Panc1 (cell line): ENCODE data around the gene NOS1AP. TPM values are rescaled to one million over a fixed set of nuclear protein-coding genes. Genes with fewer than 3 reads are reported as not detected.

Experiments
- ATAC-seq: fragments of 200-7000 bp; cut with Tn5 transposase; 2 replicates; pipeline ENCODE4 v1.9.1; 2020; ENCODE audit warnings: mild to moderate bottlenecking, moderate library complexity
- BruUV-seq: library from RNA; stranded (reverse); fragments of 400-500 nt; replicated peaks from 2 replicates; lab custom pipeline; 2021; lab: Mats Ljungman, UMichigan
- CTCF ChIA-PET: fragments of 300-600 bp; sonication (Branson Sonifier 250); formaldehyde crosslinking; loops from one replicate; lab custom pipeline; 2022; ENCODE audit warnings: antibody characterized with exemption; lab: Charles Lee
- POLR2A ChIA-PET: fragments of 300-600 bp; sonication (Branson Sonifier 250); formaldehyde crosslinking; loops from one replicate; lab custom pipeline; 2022; ENCODE audit warnings: antibody characterized with exemption; lab: Charles Lee
- DNase-seq: peaks from one replicate; pipeline ENCODE4 v3.0.0-alpha.2; 2010; ENCODE audit warnings: low read depth, low spot score
- H3K27ac ChIP-seq: 2 replicates; pipeline ENCODE4 v1.5.1; 2011; ENCODE audit warnings: mild to moderate bottlenecking, low read length, inconsistent platforms
- H3K27me3 ChIP-seq: fragments of 200-500 bp; sonication (Bioruptor generic); 2 replicates; pipeline ENCODE4 v1.6.0; 2014; ENCODE audit warnings: low read length, inconsistent platforms; ENCODE audit not compliant: control insufficient read depth, insufficient read depth
- H3K36me3 ChIP-seq: fragments of 200-500 bp; sonication (Bioruptor generic); 2 replicates; pipeline ENCODE4 v1.5.1; 2014; ENCODE audit warnings: inconsistent platforms, mild to moderate bottlenecking, low read length, moderate library complexity; ENCODE audit not compliant: control insufficient read depth, insufficient read depth
- H3K4me1 ChIP-seq: 2 replicates; pipeline ENCODE4 v1.5.1; 2011; ENCODE audit warnings: inconsistent platforms, mild to moderate bottlenecking, low read length, moderate library complexity; ENCODE audit not compliant: control insufficient read depth, insufficient read depth
- H3K4me3 ChIP-seq, 2 experiments: 2 replicates each; pipeline ENCODE4 v1.5.1; 2011 to 2012; ENCODE audit warnings: low read depth in 2 of 2, low read length in 2 of 2, mild to moderate bottlenecking in 2 of 2, inconsistent platforms in 1 of 2, moderate library complexity in 1 of 2
- H3K9me3 ChIP-seq: fragments of 200-500 bp; sonication (Bioruptor generic); 2 replicates; pipeline ENCODE4 v1.5.1; 2014; ENCODE audit warnings: low read depth, mild to moderate bottlenecking, inconsistent platforms, low read length, moderate library complexity; ENCODE audit not compliant: control insufficient read depth, insufficient read depth
- CTCF ChIP-seq: fragments of 450-650 bp; IDR thresholded peaks from 2 replicates; pipeline ENCODE4 v1.5.1; 2017; ENCODE audit warnings: mild to moderate bottlenecking
- POLR2AphosphoS5 ChIP-seq: IDR thresholded peaks from 2 replicates; pipeline ENCODE4 v1.6.1; 2012; ENCODE audit warnings: mild to moderate bottlenecking, low read depth, low read length, moderate library complexity
- REST ChIP-seq, 2 experiments: IDR thresholded peaks; 2 replicates each; pipeline ENCODE4 v1.6.1; 2011 to 2012; ENCODE audit warnings: low read depth in 2 of 2, control low read depth in 1 of 2, low read length in 1 of 2, mild to moderate bottlenecking in 1 of 2, moderate library complexity in 1 of 2; ENCODE audit not compliant: insufficient read depth in 1 of 2
- SIN3A ChIP-seq: IDR thresholded peaks from 2 replicates; pipeline ENCODE4 v1.6.1; 2012; ENCODE audit warnings: low read depth, mild to moderate bottlenecking, low read length, moderate library complexity, borderline replicate concordance; ENCODE audit not compliant: insufficient read depth
- TCF7L2 ChIP-seq: IDR thresholded peaks from 2 replicates; pipeline ENCODE4 v1.6.1; 2011; ENCODE audit warnings: mild to moderate bottlenecking, low read depth, low read length, inconsistent platforms
- in situ Hi-C: cut with HindIII; loops from 2 replicates; pipeline ENCODE4 v1.10.0; 2016; ENCODE audit warnings: low sequenced_read_pairs, low pct_unique_long_range_greater_than_20kb
- intact Hi-C: fragments of 100-400 bp; cut with micrococcal nuclease; formaldehyde crosslinking; loops from one replicate; pipeline ENCODE4 v1.10.0; 2022; ENCODE audit not compliant: unreplicated experiment
- total RNA-seq: library from RNA; stranded (reverse); gene quantifications from one replicate; pipeline ENCODE4 v1.2.1, GENCODE V29; 2021; ENCODE audit not compliant: unreplicated experiment

The NOS1AP gene
- total RNA-seq, 1 experiment from 2014 or later, result 27.9 TPM

GRCh38 chr1:162302306-162303003 is 233.0 kb downstream of the NOS1AP start:
- CTCF ChIA-PET, result no interaction called here
- Histone ChIP-seq H3K27ac (no peak overlapping the region), H3K4me3 (no peak overlapping the region), H3K4me1 (no peaks in the 10 kb centered on the region), H3K36me3 (no peaks in the 10 kb centered on the region), H3K9me3 (no peaks in the 10 kb centered on the region), H3K27me3 (no peaks in the 10 kb centered on the region)
- intact Hi-C loops (no loop called here), in situ Hi-C loops (no loop called here)
- TF ChIP-seq SIN3A, result no peak
- TF ChIP-seq CTCF, result no peak
- TF ChIP-seq POLR2AphosphoS5, result no peak
- no peak for TF ChIP-seq TCF7L2
- TF ChIP-seq REST (IDR thresholded peaks at IDR 0.05; ENCODE audit: insufficient read depth in 1 of 2, low read depth in 2 of 2, low read length in 1 of 2), result no peak
- POLR2A ChIA-PET, result interaction anchor here (0.6 kb wide), 1 partner anchor 26 kb away, joined by 3 read pairs; no protein-coding TSS in a partner anchor
- no peak for DNase-seq
- no TSS peak for BruUV-seq
- ATAC-seq, result no peak

- H3K27me3 ChIP-seq, result no peaks in the 10 kb centered on the region
- no peak overlapping the region for H3K27ac ChIP-seq
- intact Hi-C loops (no loop called here), in situ Hi-C loops (no loop called here)
- ChIA-PET CTCF (no interaction called here), POLR2A (no interaction called here)
- TF ChIP-seq POLR2AphosphoS5 (no peak), TCF7L2 (no peak), SIN3A (no peak), REST (IDR thresholded peaks at IDR 0.05; ENCODE audit: insufficient read depth in 1 of 2, low read depth in 2 of 2, low read length in 1 of 2) (no peak), CTCF (no peak)
- no peaks in the 10 kb centered on the region for H3K4me1 ChIP-seq
- H3K9me3 ChIP-seq, result no peaks in the 10 kb centered on the region
- no TSS peak for BruUV-seq
- H3K4me3 ChIP-seq, result no peak overlapping the region
- no peak for ATAC-seq
- no peak for DNase-seq
- no peaks in the 10 kb centered on the region for H3K36me3 ChIP-seq
Measured at GRCh38 chr1:162303004-162303344, 233.5 kb downstream of the NOS1AP start.
